ENCODE measurements around the gene NKD1. TPM values are rescaled to one million over a fixed set of nuclear protein-coding genes. Genes with fewer than 3 reads are reported as not detected.

The NKD1 gene
- total RNA-seq, 1 experiment from 2014 or later, result 0.02 TPM

GRCh38 chr16:50616883-50617645, 68.9 kb downstream of the NKD1 start:
- no peaks in the 10 kb centered on the region for H3K9me3 ChIP-seq (replicated peaks)
- H3K4me1 ChIP-seq, result peaks cover 14% of the 10 kb centered on the region
- H3K4me3 ChIP-seq, result no peak overlapping the region
- no peak for DNase-seq
- H3K27ac ChIP-seq, result no peak overlapping the region
- no peaks in the 10 kb centered on the region for H3K36me3 ChIP-seq
- H3K27me3 ChIP-seq, result 0 out of 2 replicates have a peak, but pooled peaks cover 7% of the 10 kb centered on the region

- Histone ChIP-seq H3K36me3 (no peaks in the 10 kb centered on the region), H3K9me3 (replicated peaks) (no peaks in the 10 kb centered on the region), H3K27ac (no peak overlapping the region), H3K4me3 (no peak overlapping the region), H3K27me3 (0 out of 2 replicates have a peak, but pooled peaks cover 4% of the 10 kb centered on the region), H3K4me1 (peaks cover 14% of the 10 kb centered on the region)
- no peak for DNase-seq
These were observed 69.5 kb downstream of the NKD1 start for GRCh38 chr16:50617646-50618184.

- Histone ChIP-seq H3K9me3 (replicated peaks) (no peaks in the 10 kb centered on the region), H3K27me3 (no peaks in the 10 kb centered on the region), H3K4me1 (peaks cover 14% of the 10 kb centered on the region), H3K4me3 (no peak overlapping the region), H3K27ac (no peak overlapping the region), H3K36me3 (no peaks in the 10 kb centered on the region)
- no peak for DNase-seq
These were observed 70.2 kb downstream of the NKD1 start for GRCh38 chr16:50618238-50618918.

- Histone ChIP-seq H3K36me3 (no peaks in the 10 kb centered on the region), H3K27ac (no peak overlapping the region), H3K27me3 (peaks cover 2% of the 10 kb centered on the region; the same call in 1 of the 2 replicates), H3K9me3 (replicated peaks) (no peaks in the 10 kb centered on the region), H3K4me3 (no peak overlapping the region), H3K4me1 (peaks cover 8% of the 10 kb centered on the region)
- DNase-seq, result no peak
These were observed 71.7 kb downstream of the NKD1 start for GRCh38 chr16:50619702-50620491.

GRCh38 chr16:50620646-50621451, 72.7 kb downstream of the NKD1 start:
- no peak overlapping the region for H3K27ac ChIP-seq
- H3K36me3 ChIP-seq, result no peaks in the 10 kb centered on the region
- no peaks in the 10 kb centered on the region for H3K9me3 ChIP-seq (replicated peaks)
- H3K27me3 ChIP-seq, result peaks cover 3% of the 10 kb centered on the region; the same call in 1 of the 2 replicates
- H3K4me1 ChIP-seq, result no peaks in the 10 kb centered on the region
- DNase-seq, result no peak
- H3K4me3 ChIP-seq, result no peak overlapping the region

- Histone ChIP-seq H3K4me3 (no peak overlapping the region), H3K27ac (no peak overlapping the region), H3K36me3 (no peaks in the 10 kb centered on the region), H3K27me3 (peaks cover 3% of the 10 kb centered on the region; the same call in 1 of the 2 replicates), H3K9me3 (replicated peaks) (no peaks in the 10 kb centered on the region), H3K4me1 (no peaks in the 10 kb centered on the region)
- DNase-seq, result no peak
These were observed 73.2 kb downstream of the NKD1 start for GRCh38 chr16:50621452-50621792.

GRCh38 chr16:50622029-50622428, 73.8 kb downstream of the NKD1 start:
- no peaks in the 10 kb centered on the region for H3K4me1 ChIP-seq
- H3K4me3 ChIP-seq, result no peak overlapping the region
- H3K36me3 ChIP-seq, result no peaks in the 10 kb centered on the region
- DNase-seq, result no peak
- no peak overlapping the region for H3K27ac ChIP-seq
- no peaks in the 10 kb centered on the region for H3K9me3 ChIP-seq (replicated peaks)
- H3K27me3 ChIP-seq, result peaks cover 3% of the 10 kb centered on the region; the same call in 1 of the 2 replicates

GRCh38 chr16:50622643-50623369, 74.6 kb downstream of the NKD1 start:
- no peak for DNase-seq
- H3K4me3 ChIP-seq, result no peak overlapping the region

GRCh38 chr16:50624449-50624970, 76.3 kb downstream of the NKD1 start:
- Histone ChIP-seq H3K9me3 (replicated peaks) (no peaks in the 10 kb centered on the region), H3K4me1 (no peaks in the 10 kb centered on the region), H3K36me3 (no peaks in the 10 kb centered on the region), H3K4me3 (no peak overlapping the region), H3K27ac (no peak overlapping the region), H3K27me3 (peaks cover 3% of the 10 kb centered on the region; the same call in 1 of the 2 replicates)
- DNase-seq, result no peak

More at GRCh38 chr16:50622643-50623369, 74.6 kb downstream of the NKD1 start:
- Histone ChIP-seq H3K9me3 (replicated peaks) (no peaks in the 10 kb centered on the region), H3K27me3 (peaks cover 3% of the 10 kb centered on the region; the same call in 1 of the 2 replicates), H3K36me3 (no peaks in the 10 kb centered on the region), H3K4me1 (no peaks in the 10 kb centered on the region), H3K27ac (no peak overlapping the region)

- peaks cover 3% of the 10 kb centered on the region; the same call in 1 of the 2 replicates for H3K27me3 ChIP-seq
- H3K36me3 ChIP-seq, result no peaks in the 10 kb centered on the region
- no peaks in the 10 kb centered on the region for H3K4me1 ChIP-seq
- no peak for DNase-seq
- H3K9me3 ChIP-seq (replicated peaks), result no peaks in the 10 kb centered on the region
- no peak overlapping the region for H3K4me3 ChIP-seq
- H3K27ac ChIP-seq, result no peak overlapping the region
These were observed 77.2 kb downstream of the NKD1 start for GRCh38 chr16:50625374-50625773.

GRCh38 chr16:50626868-50627267, 78.7 kb downstream of the NKD1 start:
- H3K27me3 ChIP-seq, result peaks cover 3% of the 10 kb centered on the region; the same call in 1 of the 2 replicates
- H3K4me1 ChIP-seq, result no peaks in the 10 kb centered on the region
- H3K27ac ChIP-seq, result no peak overlapping the region
- H3K9me3 ChIP-seq (replicated peaks), result no peaks in the 10 kb centered on the region
- DNase-seq, result no peak
- H3K4me3 ChIP-seq, result no peak overlapping the region
- H3K36me3 ChIP-seq, result no peaks in the 10 kb centered on the region

GRCh38 chr16:50627419-50627818, 79.2 kb downstream of the NKD1 start:
- Histone ChIP-seq H3K9me3 (replicated peaks) (no peaks in the 10 kb centered on the region), H3K27me3 (peaks cover 7% of the 10 kb centered on the region), H3K27ac (no peak overlapping the region), H3K4me1 (no peaks in the 10 kb centered on the region), H3K36me3 (no peaks in the 10 kb centered on the region), H3K4me3 (no peak overlapping the region)
- DNase-seq, result no peak

- H3K4me3 ChIP-seq, result no peak overlapping the region
- DNase-seq, result no peak
- no peaks in the 10 kb centered on the region for H3K9me3 ChIP-seq (replicated peaks)
- peaks cover 7% of the 10 kb centered on the region for H3K27me3 ChIP-seq
- no peaks in the 10 kb centered on the region for H3K36me3 ChIP-seq
- no peak overlapping the region for H3K27ac ChIP-seq
- H3K4me1 ChIP-seq, result no peaks in the 10 kb centered on the region
These were observed 80.1 kb downstream of the NKD1 start for GRCh38 chr16:50628156-50628802.

Measured in SJCRH30 (cell line).